MCF 10A (cell line): Measurements from ENCODE around the gene SPATA12. TPM values are rescaled to one million over a fixed set of nuclear protein-coding genes. Genes with fewer than 3 reads are reported as not detected.

Experiments used
- BruUV-seq: library from RNA; stranded (reverse); fragments of 400-500 nt; replicated peaks from 2 replicates; lab custom pipeline; 2021; lab: Mats Ljungman, UMichigan
- CTCF ChIA-PET: fragments of 300-600 bp; sonication (Branson Sonifier 250); formaldehyde crosslinking; extraction: SDS; loops from one replicate; lab custom pipeline; 2021; ENCODE audit warnings: antibody characterized with exemption, inconsistent platforms; lab: Yijun Ruan, JAX
- POLR2A ChIA-PET: fragments of 300-600, 350-650 bp; sonication (Branson Sonifier 250); formaldehyde crosslinking; extraction: SDS; loops from one replicate; lab custom pipeline; 2020; ENCODE audit warnings: antibody characterized with exemption, inconsistent platforms; lab: Yijun Ruan, JAX
- DNase-seq: peaks from one replicate; pipeline ENCODE4 v3.0.0-alpha.2; 2018; ENCODE audit not compliant: unreplicated experiment
- H3K27ac Mint-ChIP-seq: one replicate; pipeline ENCODE4 v1.8.0; 2022; ENCODE audit warnings: mild to moderate bottlenecking, low read depth, mixed read lengths; ENCODE audit not compliant: unreplicated experiment
- H3K27me3 Mint-ChIP-seq: one replicate; pipeline ENCODE4 v1.8.0; 2022; ENCODE audit warnings: mixed read lengths; ENCODE audit not compliant: insufficient read depth, unreplicated experiment
- H3K36me3 Mint-ChIP-seq: one replicate; pipeline ENCODE4 v1.8.0; 2022; ENCODE audit warnings: mild to moderate bottlenecking, moderate library complexity, mixed read lengths; ENCODE audit not compliant: insufficient read depth, unreplicated experiment
- H3K4me1 Mint-ChIP-seq: one replicate; pipeline ENCODE4 v1.8.0; 2022; ENCODE audit warnings: mixed read lengths; ENCODE audit not compliant: insufficient read depth, unreplicated experiment
- H3K4me3 Mint-ChIP-seq: one replicate; pipeline ENCODE4 v1.8.0; 2022; ENCODE audit warnings: mild to moderate bottlenecking, moderate library complexity, mixed read lengths; ENCODE audit not compliant: unreplicated experiment
- H3K9me3 Mint-ChIP-seq: one replicate; pipeline ENCODE4 v1.8.0; 2022; ENCODE audit warnings: mixed read lengths; ENCODE audit not compliant: unreplicated experiment
- CTCF ChIP-seq: fragments of 200-600 bp; IDR thresholded peaks from one replicate; pipeline ENCODE4 v1.8.0; 2022; ENCODE audit warnings: antibody characterized with exemption, mild to moderate bottlenecking; ENCODE audit not compliant: unreplicated experiment
- intact Hi-C: fragments of 100-400 bp; cut with micrococcal nuclease; formaldehyde crosslinking; loops from 2 replicates; pipeline ENCODE4 v1.14.1; 2022
- total RNA-seq: library from RNA; stranded (reverse); gene quantifications from 2 replicates; pipeline ENCODE4 v1.2.3, GENCODE V29; 2022

Gene SPATA12
- total RNA-seq, 1 experiment from 2014 or later: not detected

GRCh38 chr3:57105585-57105984 lies 45.1 kb downstream of the SPATA12 start:
- no peak for TF ChIP-seq CTCF
- intact Hi-C loops: no loop called here
- H3K36me3 Mint-ChIP-seq: peaks cover 6% of the 10 kb centered on the region
- BruUV-seq: no TSS peak
- H3K9me3 Mint-ChIP-seq: no peaks in the 10 kb centered on the region
- ChIA-PET CTCF (interaction anchor here (1.0 kb wide), 1 partner anchor 116 kb away, joined by 5 read pairs; no protein-coding TSS in a partner anchor), POLR2A (interaction anchor here (0.6 kb wide), 1 partner anchor 11 kb away, joined by 3 read pairs; no protein-coding TSS in a partner anchor)
- H3K27me3 Mint-ChIP-seq: no peaks in the 10 kb centered on the region
- H3K4me3 Mint-ChIP-seq: no peak overlapping the region
- H3K4me1 Mint-ChIP-seq: no peaks in the 10 kb centered on the region
- H3K27ac Mint-ChIP-seq: no peak overlapping the region
- DNase-seq: no peak

GRCh38 chr3:57108684-57109083 lies 48.2 kb downstream of the SPATA12 start:
- CTCF ChIA-PET: no interaction called here
- intact Hi-C loops: no loop called here
- Mint-ChIP-seq H3K27ac (no peak overlapping the region), H3K4me1 (no peaks in the 10 kb centered on the region), H3K27me3 (no peaks in the 10 kb centered on the region), H3K9me3 (no peaks in the 10 kb centered on the region), H3K36me3 (peaks cover 6% of the 10 kb centered on the region), H3K4me3 (no peak overlapping the region)
- POLR2A ChIA-PET: no interaction called here
- no TSS peak for BruUV-seq
- TF ChIP-seq CTCF: no peak
- no peak for DNase-seq

GRCh38 chr3:57109437-57110199 lies 49.2 kb downstream of the SPATA12 start:
- H3K4me1 Mint-ChIP-seq: no peaks in the 10 kb centered on the region
- ChIA-PET CTCF (interaction anchor here (0.8 to 4.3 kb wide), 3 partner anchors 9 to 311 kb away, joined by 3 to 30 read pairs (median 5); no protein-coding TSS in a partner anchor), POLR2A (interaction anchor here (0.9 kb wide), 1 partner anchor 117 kb away, joined by 3 read pairs; no protein-coding TSS in a partner anchor)
- H3K36me3 Mint-ChIP-seq: peaks cover 6% of the 10 kb centered on the region
- TF ChIP-seq CTCF: no peak
- no peaks in the 10 kb centered on the region for H3K27me3 Mint-ChIP-seq
- no peak overlapping the region for H3K4me3 Mint-ChIP-seq
- DNase-seq: no peak
- intact Hi-C loops: no loop called here
- BruUV-seq: no TSS peak
- no peak overlapping the region for H3K27ac Mint-ChIP-seq
- H3K9me3 Mint-ChIP-seq: no peaks in the 10 kb centered on the region

- intact Hi-C loops: no loop called here
- no peaks in the 10 kb centered on the region for H3K9me3 Mint-ChIP-seq
- BruUV-seq: no TSS peak
- no peaks in the 10 kb centered on the region for H3K27me3 Mint-ChIP-seq
- no peak for TF ChIP-seq CTCF
- DNase-seq: no peak
- no peak overlapping the region for H3K4me3 Mint-ChIP-seq
- H3K4me1 Mint-ChIP-seq: no peaks in the 10 kb centered on the region
- ChIA-PET CTCF (interaction anchor here (0.8 to 4.3 kb wide), 4 partner anchors 9 to 311 kb away, joined by 3 to 30 read pairs (median 5); no protein-coding TSS in a partner anchor), POLR2A (interaction anchor here (0.9 kb wide), 1 partner anchor 118 kb away, joined by 3 read pairs; no protein-coding TSS in a partner anchor)
- peaks cover 6% of the 10 kb centered on the region for H3K36me3 Mint-ChIP-seq
- H3K27ac Mint-ChIP-seq: no peak overlapping the region
Measured at GRCh38 chr3:57110214-57110613, 49.8 kb downstream of the SPATA12 start.
